CD14-positive monocyte (primary cell): ENCODE results near the gene LRPAP1. TPM values are rescaled to one million over a fixed set of nuclear protein-coding genes. Genes with fewer than 3 reads are reported as not detected.

ENCODE experiments used
- DNase-seq, 3 donors: peaks; one replicate each; pipeline ENCODE4 v3.0.0-alpha.2; 2011 to 2022
- H2AFZ ChIP-seq: 2 replicates; pipeline ENCODE4 v1.6.0; 2012; ENCODE audit warnings: mild to moderate bottlenecking, low read depth, low read length, inconsistent platforms; ENCODE audit not compliant: insufficient read depth, poor library complexity, severe bottlenecking
- H3K27ac ChIP-seq, 2 donors: 1 replicate in 1 of 2; 2 replicates in 1 of 2; pipeline ENCODE4 v1.5.1; 2012 to 2013; ENCODE audit warnings: low read length in 2 of 2, control low read depth in 1 of 2, inconsistent platforms in 1 of 2, low read depth in 1 of 2, mild to moderate bottlenecking in 1 of 2
- H3K27me3 ChIP-seq, 2 donors: one replicate each; pipeline versions ENCODE4 v1.6.0 to v1.6.1; 2011 to 2013; ENCODE audit warnings: low read length in 2 of 2; ENCODE audit not compliant: control insufficient read depth in 2 of 2, insufficient read depth in 2 of 2
- H3K36me3 ChIP-seq, 2 donors: replicated peaks in 1 of 2; 1 replicate in 1 of 2; 2 replicates in 1 of 2; pipeline versions ENCODE4 v1.5.1 to v1.6.1; 2012 to 2013; ENCODE audit warnings: low read length in 2 of 2, control low read depth in 1 of 2, inconsistent platforms in 1 of 2, mild to moderate bottlenecking in 1 of 2; ENCODE audit not compliant: insufficient read depth in 2 of 2, control insufficient read depth in 1 of 2
- H3K4me1 ChIP-seq, 2 donors: 1 replicate in 1 of 2; 2 replicates in 1 of 2; pipeline versions ENCODE4 v1.5.1 to v1.6.1; 2012 to 2013; ENCODE audit warnings: low read length in 2 of 2, control low read depth in 1 of 2, inconsistent platforms in 1 of 2, mild to moderate bottlenecking in 1 of 2, moderate library complexity in 1 of 2; ENCODE audit not compliant: insufficient read depth in 2 of 2, control insufficient read depth in 1 of 2
- H3K4me2 ChIP-seq: replicated peaks from 2 replicates; pipeline ENCODE3; 2012; ENCODE audit warnings: low read length, moderate library complexity, mild to moderate bottlenecking; ENCODE audit not compliant: poor library complexity, severe bottlenecking; ENCODE audit errors: extremely low read depth
- H3K4me3 ChIP-seq, 3 experiments: fragments of 200-600 bp in 1 of 3; sonication (generic) in 1 of 3; replicated peaks in 1 of 3; 1 replicate in 2 of 3; 2 replicates in 1 of 3; pipeline ENCODE4 v1.5.1; 2011 to 2013; ENCODE audit warnings: low read length in 3 of 3, mild to moderate bottlenecking in 3 of 3, control low read depth in 2 of 3, low read depth in 2 of 3, inconsistent platforms in 1 of 3, moderate library complexity in 1 of 3
- H3K79me2 ChIP-seq: 2 replicates; pipeline ENCODE4 v1.6.0; 2012; ENCODE audit warnings: mild to moderate bottlenecking, control low read depth, inconsistent platforms, low read length, moderate library complexity; ENCODE audit not compliant: insufficient read depth
- H3K9ac ChIP-seq: 2 replicates; pipeline ENCODE4 v1.6.0; 2017; ENCODE audit warnings: low read length, mild to moderate bottlenecking; ENCODE audit not compliant: insufficient read depth, poor library complexity, severe bottlenecking
- H3K9me3 ChIP-seq, 2 donors: replicated peaks in 1 of 2; 1 replicate in 1 of 2; 2 replicates in 1 of 2; pipeline versions ENCODE4 v1.5.1 to v1.6.1; 2012 to 2013; ENCODE audit warnings: low read length in 2 of 2, control low read depth in 1 of 2; ENCODE audit not compliant: control insufficient read depth in 1 of 2, insufficient read depth in 1 of 2
- H4K20me1 ChIP-seq: 2 replicates; pipeline ENCODE4 v1.6.0; 2012; ENCODE audit warnings: mild to moderate bottlenecking, low read length, control low read depth, moderate library complexity; ENCODE audit not compliant: insufficient read depth
- H3K27ac Mint-ChIP-seq, 7 donors: one replicate each; pipeline ENCODE4 v1.8.0; 2020; ENCODE audit warnings: mild to moderate bottlenecking in 7 of 7, mixed read lengths in 7 of 7, moderate library complexity in 6 of 7, inconsistent platforms in 2 of 7
- H3K27me3 Mint-ChIP-seq, 3 donors: one replicate each; pipeline ENCODE4 v1.8.0; 2021 to 2022; ENCODE audit warnings: low read depth in 3 of 3, mild to moderate bottlenecking in 3 of 3, mixed read lengths in 3 of 3, moderate library complexity in 3 of 3, inconsistent platforms in 1 of 3
- H3K36me3 Mint-ChIP-seq, 2 donors: one replicate each; pipeline ENCODE4 v1.8.0; 2020; ENCODE audit warnings: mixed read lengths in 2 of 2, inconsistent platforms in 1 of 2, mild to moderate bottlenecking in 1 of 2
- H3K4me1 Mint-ChIP-seq: one replicate; pipeline ENCODE4 v1.8.0; 2020; ENCODE audit warnings: mild to moderate bottlenecking, mixed read lengths
- H3K4me3 Mint-ChIP-seq, 2 donors: one replicate each; pipeline ENCODE4 v1.8.0; 2020; ENCODE audit warnings: mild to moderate bottlenecking in 2 of 2, mixed read lengths in 2 of 2, moderate library complexity in 1 of 2
- H3K9me3 Mint-ChIP-seq, 7 donors: one replicate each; pipeline ENCODE4 v1.8.0; 2020 to 2022; ENCODE audit warnings: mixed read lengths in 7 of 7, mild to moderate bottlenecking in 6 of 7, moderate library complexity in 6 of 7, inconsistent platforms in 2 of 7
- WGBS: methylation state at CpG from one replicate; pipeline ENCODE4 v1.1.5; 2013; ENCODE audit warnings: missing lambda C conversion rate; ENCODE audit not compliant: insufficient coverage; 5-methylcytosine and 5-hydroxymethylcytosine counted together
- intact Hi-C, 2 donors: fragments of 100-400 bp; cut with micrococcal nuclease; formaldehyde crosslinking; loops; one replicate each; pipeline versions ENCODE4 v1.15.0 to v1.15.1; 2023
- polyA plus RNA-seq, 3 donors: library from polyadenylated mRNA; depleted of rRNA in 1 of 3; unstranded in 2 of 3; stranded (reverse) in 1 of 3; fragments of 300-500 nt in 2 of 3; fragments of >200 nt in 1 of 3; fragmentation: Illumina TruSeq in 2 of 3; gene quantifications; 1 replicate in 2 of 3; 2 replicates in 1 of 3; pipeline ENCODE4 v1.2.3, GENCODE V29; 2012 to 2021
- TF ChIP-seq, protein P1 (sequence below): fragments of 200-600 bp; IDR thresholded peaks from one replicate; pipeline ENCODE4 v1.8.0; 2022; ENCODE audit warnings: antibody characterized with exemption, mild to moderate bottlenecking

LRPAP1 gene
- polyA plus RNA-seq, 3 donors: 169 to 204 (median 180) TPM

DNA sequence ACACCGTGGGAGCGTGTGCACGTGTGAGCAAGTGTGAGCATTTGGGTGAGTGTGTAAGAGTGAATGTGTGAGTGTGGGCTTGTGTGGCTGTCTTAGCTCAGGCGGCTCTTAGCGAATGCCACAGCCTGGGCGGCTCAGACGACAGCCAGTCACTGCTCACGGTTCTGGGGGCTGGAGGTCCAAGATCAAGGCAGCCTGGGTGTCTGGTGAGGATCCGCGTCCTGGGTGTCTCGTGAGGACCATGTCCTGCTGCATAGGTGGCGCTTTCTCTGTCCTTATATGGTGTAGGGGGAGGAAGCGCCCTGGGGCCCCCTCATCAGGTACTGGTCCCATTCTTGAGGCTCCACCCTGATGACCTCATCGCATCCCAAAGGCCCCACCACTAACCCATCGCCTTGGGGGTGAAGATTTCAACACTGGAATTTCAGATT is 64.6 kb downstream of the LRPAP1 start:
- peaks cover 0 to 4% of the 10 kb centered on the region in 2 donors for H3K4me1 ChIP-seq
- Mint-ChIP-seq H3K4me3 (no peak overlapping the region), H3K27ac (no peak overlapping the region), H3K9me3 (peaks cover 0 to 2% (median 0%) of the 10 kb centered on the region in 7 donors), H3K27me3 (peaks cover 8 to 29% (median 19%) of the 10 kb centered on the region in 3 donors), H3K36me3 (no peaks in the 10 kb centered on the region), H3K4me1 (peaks cover 2% of the 10 kb centered on the region)
- no peak overlapping the region for H3K4me2 ChIP-seq
- peaks cover 7 to 17% of the 10 kb centered on the region in 2 donors for H3K27me3 ChIP-seq
- 81% methylated on average over 4 of the region's 15 CpGs for whole genome bisulfite sequencing
- H3K79me2 ChIP-seq: no peaks in the 10 kb centered on the region
- no peak overlapping the region for H2AFZ ChIP-seq
- H3K36me3 ChIP-seq: no peaks in the 10 kb centered on the region
- no peak overlapping the region for H3K4me3 ChIP-seq
- no peaks in the 10 kb centered on the region for H4K20me1 ChIP-seq
- H3K9ac ChIP-seq: no peak overlapping the region
- TF ChIP-seq, protein P1, sequence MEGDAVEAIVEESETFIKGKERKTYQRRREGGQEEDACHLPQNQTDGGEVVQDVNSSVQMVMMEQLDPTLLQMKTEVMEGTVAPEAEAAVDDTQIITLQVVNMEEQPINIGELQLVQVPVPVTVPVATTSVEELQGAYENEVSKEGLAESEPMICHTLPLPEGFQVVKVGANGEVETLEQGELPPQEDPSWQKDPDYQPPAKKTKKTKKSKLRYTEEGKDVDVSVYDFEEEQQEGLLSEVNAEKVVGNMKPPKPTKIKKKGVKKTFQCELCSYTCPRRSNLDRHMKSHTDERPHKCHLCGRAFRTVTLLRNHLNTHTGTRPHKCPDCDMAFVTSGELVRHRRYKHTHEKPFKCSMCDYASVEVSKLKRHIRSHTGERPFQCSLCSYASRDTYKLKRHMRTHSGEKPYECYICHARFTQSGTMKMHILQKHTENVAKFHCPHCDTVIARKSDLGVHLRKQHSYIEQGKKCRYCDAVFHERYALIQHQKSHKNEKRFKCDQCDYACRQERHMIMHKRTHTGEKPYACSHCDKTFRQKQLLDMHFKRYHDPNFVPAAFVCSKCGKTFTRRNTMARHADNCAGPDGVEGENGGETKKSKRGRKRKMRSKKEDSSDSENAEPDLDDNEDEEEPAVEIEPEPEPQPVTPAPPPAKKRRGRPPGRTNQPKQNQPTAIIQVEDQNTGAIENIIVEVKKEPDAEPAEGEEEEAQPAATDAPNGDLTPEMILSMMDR: no peak
- H3K27ac ChIP-seq: no peak overlapping the region
- H3K9me3 ChIP-seq: peaks cover 6 to 10% of the 10 kb centered on the region in 2 donors
- intact Hi-C loops: no loop called here
- DNase-seq: no peak

DNA sequence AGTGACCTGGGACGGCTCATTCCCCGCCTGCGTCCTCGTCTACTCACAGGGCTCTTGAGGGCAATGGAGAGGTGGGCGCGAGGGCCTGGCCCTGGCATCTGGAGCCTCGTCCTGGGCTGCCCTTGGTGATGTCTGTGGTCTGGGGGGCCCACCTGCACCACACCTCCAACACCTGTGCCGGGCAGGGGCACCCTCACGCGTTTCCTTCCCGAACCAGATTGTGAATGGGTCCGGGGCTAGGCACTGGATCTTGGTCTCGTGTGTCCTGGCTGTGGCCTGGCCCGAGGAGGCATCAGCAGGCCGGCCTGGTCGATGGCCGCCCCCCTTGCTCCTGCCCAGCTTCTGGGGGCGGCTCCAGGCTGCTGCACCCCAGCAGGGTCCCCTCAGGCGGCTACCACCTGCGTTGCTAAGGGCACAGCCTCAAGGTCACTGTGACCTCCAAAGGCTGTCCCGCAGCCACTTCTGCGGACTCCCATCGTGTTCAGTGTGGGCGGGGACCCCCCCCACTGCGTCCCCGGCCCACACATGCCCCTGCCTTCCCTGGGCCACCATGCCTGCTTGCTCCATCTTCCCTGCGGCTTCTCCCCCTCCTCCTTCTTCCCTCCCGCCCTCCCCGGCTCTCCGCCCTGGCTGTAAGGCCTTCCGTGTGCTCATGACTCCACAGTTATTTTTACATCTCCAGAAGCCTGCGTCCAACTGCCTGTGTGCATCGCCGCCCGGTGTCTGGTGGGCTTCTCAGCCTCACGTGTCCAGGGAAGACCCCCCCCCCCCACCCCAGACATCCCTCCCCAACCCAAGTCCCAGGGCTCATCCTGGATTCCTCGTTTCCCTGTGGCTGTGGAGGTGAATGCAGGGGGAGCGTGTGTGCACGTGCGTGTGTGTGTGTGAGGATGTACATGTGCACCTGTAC is 65.3 kb downstream of the LRPAP1 start:
- Histone ChIP-seq H3K4me2 (no peak overlapping the region), H3K79me2 (no peaks in the 10 kb centered on the region), H3K4me1 (peaks cover 0 to 4% of the 10 kb centered on the region in 2 donors), H3K36me3 (no peaks in the 10 kb centered on the region), H2AFZ (no peak overlapping the region), H3K27ac (no peak overlapping the region), H3K4me3 (no peak overlapping the region), H3K9ac (no peak overlapping the region), H3K9me3 (peaks cover 6 to 10% of the 10 kb centered on the region in 2 donors), H3K27me3 (peaks cover 7 to 24% of the 10 kb centered on the region in 2 donors), H4K20me1 (no peaks in the 10 kb centered on the region)
- H3K9me3 Mint-ChIP-seq: peaks cover 0 to 2% (median 0%) of the 10 kb centered on the region in 7 donors
- TF ChIP-seq, protein P1: no peak
- peaks cover 14 to 35% (median 26%) of the 10 kb centered on the region in 3 donors for H3K27me3 Mint-ChIP-seq
- H3K4me3 Mint-ChIP-seq: no peak overlapping the region
- H3K4me1 Mint-ChIP-seq: peaks cover 2% of the 10 kb centered on the region
- no peaks in the 10 kb centered on the region for H3K36me3 Mint-ChIP-seq
- no peak for DNase-seq
- WGBS: 92% methylated on average over 27 of the region's 40 CpGs
- intact Hi-C loops: no loop called here
- no peak overlapping the region for H3K27ac Mint-ChIP-seq
